GM12892 (cell line): Measurements from ENCODE around the gene LRMDA.

Experiments
- DNase-seq: peaks from one replicate; pipeline ENCODE4 v3.0.0; 2011; ENCODE audit not compliant: insufficient read length
- FAIRE-seq: peaks from 2 replicates; lab custom pipeline; 2011; peaks lifted over from hg19 to GRCh38; lab: Jason Lieb, UNC
- POLR2A ChIP-seq: IDR thresholded peaks from 2 replicates; pipeline ENCODE4 v1.6.1; 2011; ENCODE audit warnings: low read depth, low read length, control low read depth
- POLR2AphosphoS5 ChIP-seq: IDR thresholded peaks from 2 replicates; pipeline ENCODE4 v1.6.1; 2011; ENCODE audit warnings: low read depth, low read length, control low read depth
- TAF1 ChIP-seq: IDR thresholded peaks from 2 replicates; pipeline ENCODE4 v1.6.1; 2011; ENCODE audit warnings: low read depth, mild to moderate bottlenecking, control low read depth, low read length, borderline replicate concordance

LRMDA gene

GRCh38 chr10:76023007-76023406, 591.6 kb downstream of the LRMDA start:
- FAIRE-seq = no peak
- TF ChIP-seq POLR2AphosphoS5 = no peak
- no peak for DNase-seq

- DNase-seq = no peak
- FAIRE-seq = no peak
- TF ChIP-seq POLR2A = no peak
- no peak for TF ChIP-seq TAF1
- no peak for TF ChIP-seq POLR2AphosphoS5
These were observed 593.2 kb downstream of the LRMDA start for GRCh38 chr10:76024460-76025123.

GRCh38 chr10:76025124-76025477, 593.7 kb downstream of the LRMDA start:
- FAIRE-seq = no peak
- TF ChIP-seq POLR2AphosphoS5 (no peak), POLR2A (no peak), TAF1 (no peak)
- DNase-seq = no peak

- FAIRE-seq = no peak
- DNase-seq = no peak
- no peak for TF ChIP-seq POLR2AphosphoS5
- no peak for TF ChIP-seq POLR2A
- no peak for TF ChIP-seq TAF1
These were observed 594.9 kb downstream of the LRMDA start for GRCh38 chr10:76026176-76026771.

- DNase-seq (no peak), FAIRE-seq (no peak)
- TF ChIP-seq POLR2AphosphoS5 (no peak), POLR2A (no peak), TAF1 (no peak)
These were observed 595.5 kb downstream of the LRMDA start for GRCh38 chr10:76026905-76027304.

GRCh38 chr10:76029782-76030181, 598.4 kb downstream of the LRMDA start:
- no peak for TF ChIP-seq TAF1
- no peak for TF ChIP-seq POLR2AphosphoS5
- no peak for TF ChIP-seq POLR2A
- DNase-seq (no peak), FAIRE-seq (no peak)

- TF ChIP-seq TAF1 = no peak
- TF ChIP-seq POLR2AphosphoS5 = no peak
- no peak for TF ChIP-seq POLR2A
- no peak for FAIRE-seq
- no peak for DNase-seq
These were observed 599.7 kb downstream of the LRMDA start for GRCh38 chr10:76031099-76031498.

GRCh38 chr10:76031769-76032699, 600.6 kb downstream of the LRMDA start:
- DNase-seq (no peak), FAIRE-seq (no peak)
- TF ChIP-seq TAF1 (no peak), POLR2A (no peak), POLR2AphosphoS5 (no peak)

GRCh38 chr10:76032700-76033039, 601.2 kb downstream of the LRMDA start:
- FAIRE-seq = no peak
- no peak for TF ChIP-seq TAF1
- no peak for TF ChIP-seq POLR2A
- TF ChIP-seq POLR2AphosphoS5 = no peak
- no peak for DNase-seq

GRCh38 chr10:76033457-76034196, 602.2 kb downstream of the LRMDA start:
- no peak for DNase-seq
- FAIRE-seq = no peak

More at GRCh38 chr10:76033457-76034196, 602.2 kb downstream of the LRMDA start:
- TF ChIP-seq POLR2A (no peak), TAF1 (no peak), POLR2AphosphoS5 (no peak)
